Ishikawa (cell line): ENCODE data around the gene MBTPS2.

Experiments used
- CEBPB ChIP-seq: IDR thresholded peaks from 2 replicates; pipeline ENCODE4 v1.6.1; 2012
- CREB1 ChIP-seq: IDR thresholded peaks from 2 replicates; pipeline ENCODE4 v1.6.1; 2012; ENCODE audit warnings: low read depth
- EGR1 ChIP-seq: IDR thresholded peaks from 2 replicates; pipeline ENCODE4 v1.6.1; 2012
- EP300 ChIP-seq: IDR thresholded peaks from 2 replicates; pipeline ENCODE4 v1.6.1; 2012; ENCODE audit warnings: borderline replicate concordance
- FOXM1 ChIP-seq: IDR thresholded peaks from 2 replicates; pipeline ENCODE4 v1.6.1; 2012; ENCODE audit warnings: low read depth, borderline replicate concordance
- MAX ChIP-seq: IDR thresholded peaks from 2 replicates; pipeline ENCODE4 v1.6.1; 2012
- NFIC ChIP-seq: IDR thresholded peaks from 2 replicates; pipeline ENCODE4 v1.6.1; 2012
- RAD21 ChIP-seq: IDR thresholded peaks from 2 replicates; pipeline ENCODE4 v1.6.1; 2012; ENCODE audit warnings: low read depth
- REST ChIP-seq: IDR thresholded peaks from 2 replicates; pipeline ENCODE4 v1.6.1; 2012; ENCODE audit warnings: low read depth, mild to moderate bottlenecking
- TAF1 ChIP-seq: IDR thresholded peaks from 2 replicates; pipeline ENCODE4 v1.6.1; 2012; ENCODE audit warnings: low read depth, mild to moderate bottlenecking
- TCF12 ChIP-seq: IDR thresholded peaks from 2 replicates; pipeline ENCODE4 v1.6.1; 2012; ENCODE audit warnings: low read depth
- TEAD4 ChIP-seq: IDR thresholded peaks from 2 replicates; pipeline ENCODE4 v1.6.1; 2012
- USF1 ChIP-seq: IDR thresholded peaks from 2 replicates; pipeline ENCODE4 v1.6.1; 2012
- YY1 ChIP-seq: IDR thresholded peaks from 2 replicates; pipeline ENCODE4 v1.6.1; 2012; ENCODE audit warnings: low read depth
- ZBTB7A ChIP-seq: IDR thresholded peaks from 2 replicates; pipeline ENCODE4 v1.6.1; 2012; ENCODE audit warnings: low read depth

MBTPS2 gene

GRCh38 chrX:21816136-21816535, 23.3 kb upstream of the MBTPS2 start:
- TF ChIP-seq TAF1 (no peak), FOXM1 (no peak), TEAD4 (no peak), EGR1 (no peak), TCF12 (no peak), NFIC (no peak), MAX (no peak), REST (no peak), RAD21 (no peak), CREB1 (no peak), YY1 (no peak), ZBTB7A (no peak), USF1 (no peak)

- TF ChIP-seq ZBTB7A (no peak), TCF12 (no peak), YY1 (no peak), TAF1 (no peak), CEBPB (no peak), FOXM1 (no peak), REST (no peak), NFIC (no peak), EP300 (no peak), EGR1 (no peak), RAD21 (no peak), TEAD4 (no peak)
These were observed 17.5 kb upstream of the MBTPS2 start for GRCh38 chrX:21821875-21822274.

- TF ChIP-seq CREB1 (no peak), RAD21 (no peak), REST (no peak), YY1 (no peak), MAX (no peak), USF1 (no peak), EGR1 (no peak), ZBTB7A (no peak), TEAD4 (no peak)
These were observed 7.9 kb upstream of the MBTPS2 start for GRCh38 chrX:21831496-21831895.

GRCh38 chrX:21837056-21837455, 2.4 kb upstream of the MBTPS2 start:
- TF ChIP-seq TAF1: no peak
- TF ChIP-seq ZBTB7A: no peak
- no peak for TF ChIP-seq YY1
- no peak for TF ChIP-seq FOXM1
- no peak for TF ChIP-seq NFIC
- TF ChIP-seq MAX: no peak
- TF ChIP-seq CEBPB: no peak
- TF ChIP-seq TEAD4: no peak
- TF ChIP-seq TCF12: no peak
- TF ChIP-seq REST: no peak
